Measurements from ENCODE around the gene SYCP1.
"Not testable (repeated sequence)": the region's sequence is repeated elsewhere in the genome, so short reads cannot be mapped to it uniquely, and the experiment has no call there.

The SYCP1 gene

GRCh38 chr1:114854693-114855320 lies at the start of gene SYCP1:
Gene SYCP1, plus strand, starts transcription at chr1:114854863. Its CDS starts 602 bp downstream, at chr1:114855465.
- H3K4me3 ChIP-seq: no peak within 1 kb of the TSS

GRCh38 chr1:114819869-114820268 lies 34.8 kb upstream of the SYCP1 start:
- no peak for DNase-seq (ENCODE audit: low read depth, low spot score)
- Histone ChIP-seq H3K9ac (ENCODE audit: insufficient read length) (no peak overlapping the region), H3K36me3 (ENCODE audit: insufficient read depth, low read length) (no peaks in the 10 kb centered on the region), H3K27ac (no peak overlapping the region), H3K9me3 (ENCODE audit: low read depth, low read length) (no peaks in the 10 kb centered on the region; the same call in 1 of the 2 replicates), H3K4me3 (no peak overlapping the region)
- TF ChIP-seq POLR2AphosphoS5 (IDR thresholded peaks at IDR 0.05; ENCODE audit: borderline replicate concordance, low read depth, low read length): no peak
- no peak for TF ChIP-seq FOXP2 (optimal IDR thresholded peaks at IDR 0.05; ENCODE audit: control extremely low read depth, extremely low read length, insufficient read depth)
- TF ChIP-seq EZH2 (IDR thresholded peaks at IDR 0.05): no peak

More at GRCh38 chr1:114854693-114855320, at the start of gene SYCP1:
- Histone ChIP-seq H3K36me3 (ENCODE audit: insufficient read depth, low read length) (no peaks in the 10 kb centered on the region), H3K9ac (ENCODE audit: insufficient read length) (no peak within 1 kb of the TSS), H3K9me3 (ENCODE audit: low read depth, low read length) (no peaks in the 10 kb centered on the region), H3K27ac (no peak within 1 kb of the TSS)
- no peak for TF ChIP-seq EZH2 (IDR thresholded peaks at IDR 0.05)
- TF ChIP-seq POLR2AphosphoS5 (IDR thresholded peaks at IDR 0.05; ENCODE audit: borderline replicate concordance, low read depth, low read length): no peak
- no peak for TF ChIP-seq FOXP2 (optimal IDR thresholded peaks at IDR 0.05; ENCODE audit: control extremely low read depth, extremely low read length, insufficient read depth)
- DNase-seq (ENCODE audit: low read depth, low spot score): no peak

- TF ChIP-seq EZH2 (IDR thresholded peaks at IDR 0.05) (no peak), FOXP2 (optimal IDR thresholded peaks at IDR 0.05; ENCODE audit: control extremely low read depth, extremely low read length, insufficient read depth) (no peak), POLR2AphosphoS5 (IDR thresholded peaks at IDR 0.05; ENCODE audit: borderline replicate concordance, low read depth, low read length) (no peak)
Observed at GRCh38 chr1:114820392-114820791, 34.3 kb upstream of the SYCP1 start.

GRCh38 chr1:114821978-114822377 lies 32.7 kb upstream of the SYCP1 start:
- Histone ChIP-seq H3K27ac (no peak overlapping the region), H3K9me3 (ENCODE audit: low read depth, low read length) (no peaks in the 10 kb centered on the region; the same call in 1 of the 2 replicates), H3K4me3 (no peak overlapping the region), H3K36me3 (ENCODE audit: insufficient read depth, low read length) (no peaks in the 10 kb centered on the region), H3K9ac (ENCODE audit: insufficient read length) (no peak overlapping the region)
- DNase-seq (ENCODE audit: low read depth, low spot score): no peak
- TF ChIP-seq FOXP2 (optimal IDR thresholded peaks at IDR 0.05; ENCODE audit: control extremely low read depth, extremely low read length, insufficient read depth) (no peak), POLR2AphosphoS5 (IDR thresholded peaks at IDR 0.05; ENCODE audit: borderline replicate concordance, low read depth, low read length) (no peak), EZH2 (IDR thresholded peaks at IDR 0.05) (no peak)

More at GRCh38 chr1:114820392-114820791, 34.3 kb upstream of the SYCP1 start:
- no peaks in the 10 kb centered on the region for H3K36me3 ChIP-seq (ENCODE audit: insufficient read depth, low read length)
- DNase-seq (ENCODE audit: low read depth, low spot score): no peak
- no peak overlapping the region for H3K4me3 ChIP-seq
- H3K9me3 ChIP-seq (ENCODE audit: low read depth, low read length): no peaks in the 10 kb centered on the region; the same call in 1 of the 2 replicates
- no peak overlapping the region for H3K27ac ChIP-seq
- no peak overlapping the region for H3K9ac ChIP-seq (ENCODE audit: insufficient read length)

- H3K9me3 ChIP-seq (ENCODE audit: low read depth, low read length): no peaks in the 10 kb centered on the region
- no peak overlapping the region for H3K4me3 ChIP-seq
- no peak overlapping the region for H3K27ac ChIP-seq
- no peak overlapping the region for H3K9ac ChIP-seq (ENCODE audit: insufficient read length)
- DNase-seq (ENCODE audit: low read depth, low spot score): no peak
- no peaks in the 10 kb centered on the region for H3K36me3 ChIP-seq (ENCODE audit: insufficient read depth, low read length)
- no peak for TF ChIP-seq POLR2AphosphoS5 (IDR thresholded peaks at IDR 0.05; ENCODE audit: borderline replicate concordance, low read depth, low read length)
- TF ChIP-seq EZH2 (IDR thresholded peaks at IDR 0.05): no peak
- TF ChIP-seq FOXP2 (optimal IDR thresholded peaks at IDR 0.05; ENCODE audit: control extremely low read depth, extremely low read length, insufficient read depth): no peak
Observed at GRCh38 chr1:114828251-114828650, 26.4 kb upstream of the SYCP1 start.

- H3K27ac ChIP-seq: 0 out of 2 replicates have a peak overlapping the region, but pooled peaks have one; percentile 28
- not testable (repeated sequence) for H3K4me3 ChIP-seq; H3K9ac ChIP-seq (ENCODE audit: insufficient read length); DNase-seq (ENCODE audit: low read depth, low spot score); H3K36me3 ChIP-seq (ENCODE audit: insufficient read depth, low read length); H3K9me3 ChIP-seq (ENCODE audit: low read depth, low read length)
Observed at GRCh38 chr1:114830075-114830474, 24.6 kb upstream of the SYCP1 start.

GRCh38 chr1:114831276-114831994 lies 23.2 kb upstream of the SYCP1 start:
- no peaks in the 10 kb centered on the region for H3K9me3 ChIP-seq (ENCODE audit: low read depth, low read length)

GRCh38 chr1:114832057-114832456 lies 22.6 kb upstream of the SYCP1 start:
- TF ChIP-seq EZH2 (IDR thresholded peaks at IDR 0.05) (no peak), POLR2AphosphoS5 (IDR thresholded peaks at IDR 0.05; ENCODE audit: borderline replicate concordance, low read depth, low read length) (no peak), FOXP2 (optimal IDR thresholded peaks at IDR 0.05; ENCODE audit: control extremely low read depth, extremely low read length, insufficient read depth) (no peak)
- no peak overlapping the region for H3K27ac ChIP-seq

More at GRCh38 chr1:114831276-114831994, 23.2 kb upstream of the SYCP1 start:
- no peak for DNase-seq (ENCODE audit: low read depth, low spot score)
- Histone ChIP-seq H3K9ac (ENCODE audit: insufficient read length) (no peak overlapping the region), H3K27ac (peak overlapping the region; percentile 38; the same call in 1 of the 2 replicates), H3K4me3 (no peak overlapping the region), H3K36me3 (ENCODE audit: insufficient read depth, low read length) (no peaks in the 10 kb centered on the region)
- TF ChIP-seq EZH2 (IDR thresholded peaks at IDR 0.05): no peak
- no peak for TF ChIP-seq POLR2AphosphoS5 (IDR thresholded peaks at IDR 0.05; ENCODE audit: borderline replicate concordance, low read depth, low read length)
- no peak for TF ChIP-seq FOXP2 (optimal IDR thresholded peaks at IDR 0.05; ENCODE audit: control extremely low read depth, extremely low read length, insufficient read depth)

More at GRCh38 chr1:114832057-114832456, 22.6 kb upstream of the SYCP1 start:
- Histone ChIP-seq H3K9ac (ENCODE audit: insufficient read length) (no peak overlapping the region), H3K36me3 (ENCODE audit: insufficient read depth, low read length) (no peaks in the 10 kb centered on the region), H3K9me3 (ENCODE audit: low read depth, low read length) (no peaks in the 10 kb centered on the region), H3K4me3 (no peak overlapping the region)
- DNase-seq (ENCODE audit: low read depth, low spot score): no peak

Data from SK-N-MC (cell line).